ENCODE measurements around the gene AP2S1.

- no peak for TF ChIP-seq POLR2A (IDR thresholded peaks at IDR 0.05)
- TF ChIP-seq CTCF (IDR thresholded peaks at IDR 0.05) = no peak
Observed at GRCh38 chr19:46862974-46863632, 12.5 kb upstream of the AP2S1 start.
